MM.1S (cell line): ENCODE results near the gene RPE.

Source experiments
- DNase-seq: peaks from one replicate; pipeline ENCODE4 v3.0.0-alpha.2; 2015
- H2AFZ ChIP-seq: fragments of 300-600 bp; sonication (generic); 2 replicates; pipeline ENCODE4 v1.6.0; 2016; ENCODE audit warnings: antibody characterized with exemption, low read length
- H3F3A ChIP-seq: fragments of 300-600 bp; sonication (generic); 2 replicates; pipeline ENCODE4 v1.6.1; 2016; ENCODE audit warnings: mild to moderate bottlenecking, antibody characterized with exemption, low read length, moderate library complexity, mixed read lengths; ENCODE audit not compliant: insufficient read depth
- H3K27ac ChIP-seq: fragments of 300-600 bp; sonication (generic); 2 replicates; pipeline ENCODE4 v1.5.1; 2016; ENCODE audit warnings: mild to moderate bottlenecking, low read length
- H3K27me3 ChIP-seq: fragments of 300-600 bp; sonication (generic); replicated peaks from 2 replicates; pipeline ENCODE4 v1.6.0; 2016; ENCODE audit warnings: low read length; ENCODE audit not compliant: insufficient read depth
- H3K36me3 ChIP-seq: fragments of 300-600 bp; sonication (generic); replicated peaks from 2 replicates; pipeline ENCODE4 v1.6.1; 2016; ENCODE audit warnings: mild to moderate bottlenecking, low read length, mixed read lengths; ENCODE audit not compliant: insufficient read depth
- H3K4me1 ChIP-seq: fragments of 300-600 bp; sonication (generic); 2 replicates; pipeline ENCODE4 v1.6.1; 2016; ENCODE audit warnings: low read length, mixed read lengths
- H3K4me2 ChIP-seq: fragments of 300-600 bp; sonication (generic); 2 replicates; pipeline ENCODE4 v1.6.0; 2016; ENCODE audit warnings: low read depth, low read length
- H3K4me3 ChIP-seq: fragments of 300-600 bp; sonication (generic); 2 replicates; pipeline ENCODE4 v1.5.1; 2016; ENCODE audit warnings: low read length, mixed read lengths
- H3K79me2 ChIP-seq: fragments of 300-600 bp; sonication (generic); 2 replicates; pipeline ENCODE4 v1.6.1; 2016; ENCODE audit warnings: mixed run types, low read length, mixed read lengths
- H3K9ac ChIP-seq: fragments of 300-600 bp; sonication (generic); 2 replicates; pipeline ENCODE4 v1.6.1; 2016; ENCODE audit warnings: low read length, mixed read lengths
- H3K9me2 ChIP-seq: fragments of 300-600 bp; sonication (generic); replicated peaks from 2 replicates; pipeline ENCODE4 v1.6.1; 2016; ENCODE audit warnings: mild to moderate bottlenecking, low read length, mixed read lengths; ENCODE audit not compliant: insufficient read depth
- H3K9me3 ChIP-seq: fragments of 300-600 bp; sonication (generic); replicated peaks from 2 replicates; pipeline ENCODE4 v1.6.1; 2016; ENCODE audit warnings: mild to moderate bottlenecking, low read length, mixed read lengths; ENCODE audit not compliant: insufficient read depth
- H4K20me1 ChIP-seq: fragments of 300-600 bp; sonication (generic); 2 replicates; pipeline ENCODE4 v1.6.1; 2016; ENCODE audit warnings: mild to moderate bottlenecking, low read length, moderate library complexity, mixed read lengths; ENCODE audit not compliant: insufficient read depth
- CTCF ChIP-seq: fragments of 300-600 bp; sonication (generic); IDR thresholded peaks from 2 replicates; pipeline ENCODE4 v1.5.1; 2016; ENCODE audit warnings: antibody characterized with exemption, low read length, mixed read lengths
- EZH2 ChIP-seq: fragments of 300-600 bp; sonication (generic); optimal IDR thresholded peaks from 2 replicates; pipeline ENCODE3; 2017; ENCODE audit warnings: low read depth, mild to moderate bottlenecking, antibody characterized with exemption, low read length, mixed read lengths
- EZH2phosphoT487 ChIP-seq: fragments of 300-600 bp; sonication (generic); IDR thresholded peaks from 2 replicates; pipeline ENCODE4 v1.6.1; 2018; ENCODE audit warnings: antibody characterized with exemption, low read length

The RPE gene

GRCh38 chr2:210034087-210034683, 31.7 kb downstream of the RPE start:
- no peaks in the 10 kb centered on the region for H3F3A ChIP-seq
- TF ChIP-seq EZH2 (no peak), CTCF (no peak), EZH2phosphoT487 (no peak)
- H3K4me2 ChIP-seq, result no peak overlapping the region
- no peak overlapping the region for H2AFZ ChIP-seq
- no peak for DNase-seq
- H3K27ac ChIP-seq, result no peak overlapping the region
- no peaks in the 10 kb centered on the region for H4K20me1 ChIP-seq
- no peaks in the 10 kb centered on the region for H3K27me3 ChIP-seq
- H3K4me3 ChIP-seq, result no peak overlapping the region
- H3K9me3 ChIP-seq, result no peaks in the 10 kb centered on the region
- H3K9ac ChIP-seq, result no peak overlapping the region
- H3K79me2 ChIP-seq, result no peaks in the 10 kb centered on the region
- no peaks in the 10 kb centered on the region for H3K9me2 ChIP-seq
- no peaks in the 10 kb centered on the region for H3K36me3 ChIP-seq
- H3K4me1 ChIP-seq, result no peaks in the 10 kb centered on the region

GRCh38 chr2:210035679-210036078, 33.2 kb downstream of the RPE start:
- Histone ChIP-seq H3K36me3 (no peaks in the 10 kb centered on the region), H3K4me1 (no peaks in the 10 kb centered on the region), H3K9ac (no peak overlapping the region), H3K4me2 (no peak overlapping the region), H3K9me3 (no peaks in the 10 kb centered on the region), H2AFZ (no peak overlapping the region), H3K27ac (no peak overlapping the region), H3K79me2 (no peaks in the 10 kb centered on the region), H3K27me3 (no peaks in the 10 kb centered on the region), H4K20me1 (no peaks in the 10 kb centered on the region), H3K9me2 (no peaks in the 10 kb centered on the region), H3F3A (no peaks in the 10 kb centered on the region), H3K4me3 (no peak overlapping the region)
- TF ChIP-seq EZH2 (no peak), CTCF (no peak), EZH2phosphoT487 (no peak)
- DNase-seq, result no peak

GRCh38 chr2:210038078-210038477, 35.6 kb downstream of the RPE start:
- H3K9ac ChIP-seq, result no peak overlapping the region
- no peaks in the 10 kb centered on the region for H3K79me2 ChIP-seq
- no peaks in the 10 kb centered on the region for H3F3A ChIP-seq
- no peak overlapping the region for H3K4me2 ChIP-seq
- no peak overlapping the region for H2AFZ ChIP-seq
- H3K27ac ChIP-seq, result no peak overlapping the region
- no peaks in the 10 kb centered on the region for H4K20me1 ChIP-seq
- no peak for TF ChIP-seq CTCF
- no peak for TF ChIP-seq EZH2
- TF ChIP-seq EZH2phosphoT487, result no peak
- no peaks in the 10 kb centered on the region for H3K36me3 ChIP-seq
- no peak for DNase-seq
- no peaks in the 10 kb centered on the region for H3K9me2 ChIP-seq
- H3K27me3 ChIP-seq, result no peaks in the 10 kb centered on the region
- no peaks in the 10 kb centered on the region for H3K4me1 ChIP-seq
- H3K4me3 ChIP-seq, result no peak overlapping the region
- no peaks in the 10 kb centered on the region for H3K9me3 ChIP-seq
